MM.1S (cell line): ENCODE measurements around the gene DHX35.

ENCODE experiments used
- DNase-seq: peaks from one replicate; pipeline ENCODE4 v3.0.0-alpha.2; 2015
- H2AFZ ChIP-seq: fragments of 300-600 bp; sonication (generic); 2 replicates; pipeline ENCODE4 v1.6.0; 2016; ENCODE audit warnings: antibody characterized with exemption, low read length
- H3F3A ChIP-seq: fragments of 300-600 bp; sonication (generic); 2 replicates; pipeline ENCODE4 v1.6.1; 2016; ENCODE audit warnings: mild to moderate bottlenecking, antibody characterized with exemption, low read length, moderate library complexity, mixed read lengths; ENCODE audit not compliant: insufficient read depth
- H3K27ac ChIP-seq: fragments of 300-600 bp; sonication (generic); 2 replicates; pipeline ENCODE4 v1.5.1; 2016; ENCODE audit warnings: mild to moderate bottlenecking, low read length
- H3K27me3 ChIP-seq: fragments of 300-600 bp; sonication (generic); replicated peaks from 2 replicates; pipeline ENCODE4 v1.6.0; 2016; ENCODE audit warnings: low read length; ENCODE audit not compliant: insufficient read depth
- H3K36me3 ChIP-seq: fragments of 300-600 bp; sonication (generic); replicated peaks from 2 replicates; pipeline ENCODE4 v1.6.1; 2016; ENCODE audit warnings: mild to moderate bottlenecking, low read length, mixed read lengths; ENCODE audit not compliant: insufficient read depth
- H3K4me1 ChIP-seq: fragments of 300-600 bp; sonication (generic); 2 replicates; pipeline ENCODE4 v1.6.1; 2016; ENCODE audit warnings: low read length, mixed read lengths
- H3K4me2 ChIP-seq: fragments of 300-600 bp; sonication (generic); 2 replicates; pipeline ENCODE4 v1.6.0; 2016; ENCODE audit warnings: low read depth, low read length
- H3K4me3 ChIP-seq: fragments of 300-600 bp; sonication (generic); 2 replicates; pipeline ENCODE4 v1.5.1; 2016; ENCODE audit warnings: low read length, mixed read lengths
- H3K79me2 ChIP-seq: fragments of 300-600 bp; sonication (generic); 2 replicates; pipeline ENCODE4 v1.6.1; 2016; ENCODE audit warnings: mixed run types, low read length, mixed read lengths
- H3K9ac ChIP-seq: fragments of 300-600 bp; sonication (generic); 2 replicates; pipeline ENCODE4 v1.6.1; 2016; ENCODE audit warnings: low read length, mixed read lengths
- H3K9me2 ChIP-seq: fragments of 300-600 bp; sonication (generic); replicated peaks from 2 replicates; pipeline ENCODE4 v1.6.1; 2016; ENCODE audit warnings: mild to moderate bottlenecking, low read length, mixed read lengths; ENCODE audit not compliant: insufficient read depth
- H3K9me3 ChIP-seq: fragments of 300-600 bp; sonication (generic); replicated peaks from 2 replicates; pipeline ENCODE4 v1.6.1; 2016; ENCODE audit warnings: mild to moderate bottlenecking, low read length, mixed read lengths; ENCODE audit not compliant: insufficient read depth
- H4K20me1 ChIP-seq: fragments of 300-600 bp; sonication (generic); 2 replicates; pipeline ENCODE4 v1.6.1; 2016; ENCODE audit warnings: mild to moderate bottlenecking, low read length, moderate library complexity, mixed read lengths; ENCODE audit not compliant: insufficient read depth
- EZH2 ChIP-seq: fragments of 300-600 bp; sonication (generic); optimal IDR thresholded peaks from 2 replicates; pipeline ENCODE3; 2017; ENCODE audit warnings: low read depth, mild to moderate bottlenecking, antibody characterized with exemption, low read length, mixed read lengths
- EZH2phosphoT487 ChIP-seq: fragments of 300-600 bp; sonication (generic); IDR thresholded peaks from 2 replicates; pipeline ENCODE4 v1.6.1; 2018; ENCODE audit warnings: antibody characterized with exemption, low read length
- TF ChIP-seq, protein P1 (sequence below): fragments of 300-600 bp; sonication (generic); IDR thresholded peaks from 2 replicates; pipeline ENCODE4 v1.5.1; 2016; ENCODE audit warnings: antibody characterized with exemption, low read length, mixed read lengths

DHX35 gene

GRCh38 chr20:39010496-39010895 is 48.4 kb downstream of the DHX35 start:
- Histone ChIP-seq H3K27me3 (no peaks in the 10 kb centered on the region), H3K9me2 (no peaks in the 10 kb centered on the region), H2AFZ (no peak overlapping the region), H3K4me2 (no peak overlapping the region), H3K9ac (no peak overlapping the region), H3F3A (no peaks in the 10 kb centered on the region), H3K4me1 (no peaks in the 10 kb centered on the region), H3K4me3 (no peak overlapping the region), H3K9me3 (no peaks in the 10 kb centered on the region), H4K20me1 (0 out of 2 replicates have a peak, but pooled peaks cover 3% of the 10 kb centered on the region), H3K79me2 (no peaks in the 10 kb centered on the region), H3K27ac (no peak overlapping the region), H3K36me3 (no peaks in the 10 kb centered on the region; the same call in 1 of the 2 replicates)
- no peak for TF ChIP-seq EZH2
- no peak for DNase-seq

- no peak overlapping the region for H3K4me3 ChIP-seq
- H3K36me3 ChIP-seq = no peaks in the 10 kb centered on the region; the same call in 1 of the 2 replicates
- no peaks in the 10 kb centered on the region for H3K27me3 ChIP-seq
- no peak overlapping the region for H3K9ac ChIP-seq
- no peaks in the 10 kb centered on the region for H3F3A ChIP-seq
- H3K9me2 ChIP-seq = no peaks in the 10 kb centered on the region
- DNase-seq = no peak
- no peak overlapping the region for H3K27ac ChIP-seq
- no peak for TF ChIP-seq EZH2
- TF ChIP-seq EZH2phosphoT487 = no peak
- TF ChIP-seq, protein P1, sequence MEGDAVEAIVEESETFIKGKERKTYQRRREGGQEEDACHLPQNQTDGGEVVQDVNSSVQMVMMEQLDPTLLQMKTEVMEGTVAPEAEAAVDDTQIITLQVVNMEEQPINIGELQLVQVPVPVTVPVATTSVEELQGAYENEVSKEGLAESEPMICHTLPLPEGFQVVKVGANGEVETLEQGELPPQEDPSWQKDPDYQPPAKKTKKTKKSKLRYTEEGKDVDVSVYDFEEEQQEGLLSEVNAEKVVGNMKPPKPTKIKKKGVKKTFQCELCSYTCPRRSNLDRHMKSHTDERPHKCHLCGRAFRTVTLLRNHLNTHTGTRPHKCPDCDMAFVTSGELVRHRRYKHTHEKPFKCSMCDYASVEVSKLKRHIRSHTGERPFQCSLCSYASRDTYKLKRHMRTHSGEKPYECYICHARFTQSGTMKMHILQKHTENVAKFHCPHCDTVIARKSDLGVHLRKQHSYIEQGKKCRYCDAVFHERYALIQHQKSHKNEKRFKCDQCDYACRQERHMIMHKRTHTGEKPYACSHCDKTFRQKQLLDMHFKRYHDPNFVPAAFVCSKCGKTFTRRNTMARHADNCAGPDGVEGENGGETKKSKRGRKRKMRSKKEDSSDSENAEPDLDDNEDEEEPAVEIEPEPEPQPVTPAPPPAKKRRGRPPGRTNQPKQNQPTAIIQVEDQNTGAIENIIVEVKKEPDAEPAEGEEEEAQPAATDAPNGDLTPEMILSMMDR = no peak
- no peak overlapping the region for H3K4me2 ChIP-seq
- no peaks in the 10 kb centered on the region for H3K4me1 ChIP-seq
- H4K20me1 ChIP-seq = 0 out of 2 replicates have a peak, but pooled peaks cover 3% of the 10 kb centered on the region
- no peak overlapping the region for H2AFZ ChIP-seq
- no peaks in the 10 kb centered on the region for H3K9me3 ChIP-seq
- H3K79me2 ChIP-seq = no peaks in the 10 kb centered on the region
Measured at GRCh38 chr20:39013662-39014109, 51.5 kb downstream of the DHX35 start.

DNA sequence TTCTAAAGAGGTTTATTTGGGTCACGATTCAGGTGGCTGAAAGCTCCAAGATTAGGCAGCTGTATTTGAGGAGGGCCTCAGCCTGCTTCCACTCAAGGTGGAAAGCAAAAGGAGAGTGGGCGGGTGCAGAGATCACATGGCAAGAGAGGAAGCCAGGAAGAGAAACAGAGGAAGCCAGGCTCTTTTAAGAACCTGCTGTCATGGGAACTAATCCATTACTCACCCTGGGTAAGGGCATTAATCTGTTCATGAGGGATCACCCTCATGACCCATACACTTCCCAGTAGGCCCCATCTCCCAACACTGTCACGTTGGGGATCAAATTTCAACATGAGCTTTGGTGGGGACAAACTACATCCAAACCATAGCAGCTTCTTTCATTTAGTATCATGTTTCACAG is 53.9 kb downstream of the DHX35 start:
- no peaks in the 10 kb centered on the region for H3K27me3 ChIP-seq
- H3K36me3 ChIP-seq = no peaks in the 10 kb centered on the region; the same call in 1 of the 2 replicates
- no peaks in the 10 kb centered on the region for H3K9me3 ChIP-seq

GRCh38 chr20:39016506-39016905 is 54.4 kb downstream of the DHX35 start:
- no peaks in the 10 kb centered on the region for H3K9me3 ChIP-seq
- H3K27me3 ChIP-seq = no peaks in the 10 kb centered on the region
- H3F3A ChIP-seq = peaks cover 4% of the 10 kb centered on the region; the same call in 1 of the 2 replicates
- H3K79me2 ChIP-seq = no peaks in the 10 kb centered on the region
- no peak overlapping the region for H3K9ac ChIP-seq
- no peak overlapping the region for H3K4me2 ChIP-seq
- peaks cover 11% of the 10 kb centered on the region for H3K4me1 ChIP-seq
- H4K20me1 ChIP-seq = no peaks in the 10 kb centered on the region
- no peak overlapping the region for H3K4me3 ChIP-seq
- DNase-seq = no peak
- no peaks in the 10 kb centered on the region; the same call in 1 of the 2 replicates for H3K36me3 ChIP-seq
- no peak overlapping the region for H3K27ac ChIP-seq
- H2AFZ ChIP-seq = no peak overlapping the region
- TF ChIP-seq EZH2 = no peak
- no peak for TF ChIP-seq EZH2phosphoT487
- TF ChIP-seq, protein P1 = no peak
- no peaks in the 10 kb centered on the region for H3K9me2 ChIP-seq

More for the DNA sequence above, 53.9 kb downstream of the DHX35 start:
- H3K9me2 ChIP-seq = no peaks in the 10 kb centered on the region
- no peak for DNase-seq
- no peak overlapping the region for H2AFZ ChIP-seq
- no peaks in the 10 kb centered on the region for H3K79me2 ChIP-seq
- H3F3A ChIP-seq = peaks cover 4% of the 10 kb centered on the region; the same call in 1 of the 2 replicates
- no peak overlapping the region for H3K4me3 ChIP-seq
- TF ChIP-seq, protein P1 = no peak
- no peak for TF ChIP-seq EZH2phosphoT487
- no peak for TF ChIP-seq EZH2
- H3K9ac ChIP-seq = no peak overlapping the region
- no peak overlapping the region for H3K4me2 ChIP-seq
- H3K27ac ChIP-seq = no peak overlapping the region
- H3K4me1 ChIP-seq = peaks cover 11% of the 10 kb centered on the region
- no peaks in the 10 kb centered on the region for H4K20me1 ChIP-seq
